Fibroblast of lung (primary cell): ENCODE data around the gene STRADB. TPM values are rescaled to one million over a fixed set of nuclear protein-coding genes. Genes with fewer than 3 reads are reported as not detected.
"Not testable (repeated sequence)": the region's sequence is repeated elsewhere in the genome, so short reads cannot be mapped to it uniquely, and the experiment has no call there.

Experiments
- DNase-seq, 2 donors: peaks; one replicate each; pipeline versions ENCODE4 v3.0.0 to v3.0.0-alpha.2; 2010; ENCODE audit warnings: low read depth in 2 of 2
- H2AFZ ChIP-seq: 2 replicates; pipeline ENCODE4 v1.5.1; 2012; ENCODE audit warnings: low read length, control low read depth, inconsistent platforms
- H3K27ac ChIP-seq: 2 replicates; pipeline ENCODE4 v1.5.1; 2011; ENCODE audit warnings: low read length, control low read depth; ENCODE audit not compliant: insufficient read depth
- H3K27me3 ChIP-seq: 2 replicates; pipeline ENCODE4 v1.5.1; 2011; ENCODE audit warnings: mild to moderate bottlenecking, low read length; ENCODE audit not compliant: control insufficient read depth, insufficient read depth
- H3K36me3 ChIP-seq: 2 replicates; pipeline ENCODE4 v1.5.1; 2011; ENCODE audit warnings: low read length; ENCODE audit not compliant: control insufficient read depth, insufficient read depth
- H3K4me1 ChIP-seq: 2 replicates; pipeline ENCODE4 v1.5.1; 2011; ENCODE audit warnings: low read length; ENCODE audit not compliant: control insufficient read depth, insufficient read depth; ENCODE audit errors: extremely low read depth
- H3K4me2 ChIP-seq: 2 replicates; pipeline ENCODE4 v1.5.1; 2011; ENCODE audit warnings: low read length, control low read depth; ENCODE audit not compliant: insufficient read depth; ENCODE audit errors: extremely low read depth
- H3K4me3 ChIP-seq, 4 experiments: fragments of 200-600 bp in 1 of 4; sonication (generic) in 1 of 4; replicated peaks in 1 of 4; 2 replicates each; pipeline ENCODE4 v1.5.1; 2011 to 2016; ENCODE audit warnings: low read length in 4 of 4, low read depth in 3 of 4, mild to moderate bottlenecking in 3 of 4, control low read depth in 2 of 4, inconsistent platforms in 1 of 4, mixed read lengths in 1 of 4; ENCODE audit not compliant: insufficient read depth in 1 of 4; ENCODE audit errors: control extremely low read depth in 1 of 4
- H3K79me2 ChIP-seq: 2 replicates; pipeline ENCODE4 v1.5.1; 2012; ENCODE audit warnings: mild to moderate bottlenecking, low read length, inconsistent platforms; ENCODE audit not compliant: control insufficient read depth, insufficient read depth
- H3K9ac ChIP-seq: 2 replicates; pipeline ENCODE4 v1.5.1; 2011; ENCODE audit warnings: mild to moderate bottlenecking, low read length, control low read depth; ENCODE audit not compliant: insufficient read depth
- H3K9me3 ChIP-seq: 2 replicates; pipeline ENCODE4 v1.5.1; 2012; ENCODE audit warnings: low read depth, low read length; ENCODE audit not compliant: control insufficient read depth, insufficient read depth
- H4K20me1 ChIP-seq: 2 replicates; pipeline ENCODE4 v1.5.1; 2011; ENCODE audit warnings: low read length; ENCODE audit not compliant: control insufficient read depth, insufficient read depth; ENCODE audit errors: extremely low read depth
- EZH2 ChIP-seq: IDR thresholded peaks from 2 replicates; pipeline ENCODE4 v1.5.1; 2012; ENCODE audit warnings: low read length, control low read depth, mild to moderate bottlenecking; ENCODE audit errors: missing control alignments
- polyA plus RNA-seq, 2 donors: library from polyadenylated mRNA; depleted of rRNA in 1 of 2; stranded (reverse) in 1 of 2; unstranded in 1 of 2; fragments of >200 nt; gene quantifications; 2 replicates each; pipeline ENCODE4 v1.2.1, GENCODE V29; 2011 to 2012; ENCODE audit warnings: missing spikeins in 1 of 2
- total RNA-seq: library from RNA; depleted of rRNA; stranded (reverse); fragments of >200 nt; gene quantifications from 2 replicates; pipeline ENCODE4 v1.2.1, GENCODE V29; 2014
- TF ChIP-seq, protein P1 (sequence below), 2 donors: IDR thresholded peaks in 1 of 2; conservative IDR thresholded peaks in 1 of 2; 1 replicate in 1 of 2; 2 replicates in 1 of 2; pipeline ENCODE4 v1.5.1; 2011 to 2012; ENCODE audit warnings: low read length in 2 of 2, control low read depth in 1 of 2, inconsistent platforms in 1 of 2, low read depth in 1 of 2, mild to moderate bottlenecking in 1 of 2

The STRADB gene
- total and polyA plus RNA-seq, 2 donors (not counting 1 experiment from before 2014, with no cell fraction given) = 27.4 to 84.7 TPM

GRCh38 chr2:201430322-201430721 lies 21.2 kb upstream of the STRADB start:
- not testable (repeated sequence) for DNase-seq, H3K9me3 ChIP-seq, H3K27ac ChIP-seq, H2AFZ ChIP-seq, H3K4me3 ChIP-seq, H3K9ac ChIP-seq, H3K4me1 ChIP-seq, H3K27me3 ChIP-seq, H4K20me1 ChIP-seq, H3K4me2 ChIP-seq, H3K36me3 ChIP-seq
- peaks cover 29% of the 10 kb centered on the region for H3K79me2 ChIP-seq

GRCh38 chr2:201430839-201431238 lies 20.7 kb upstream of the STRADB start:
- no peak for TF ChIP-seq EZH2
- TF ChIP-seq, protein P1, sequence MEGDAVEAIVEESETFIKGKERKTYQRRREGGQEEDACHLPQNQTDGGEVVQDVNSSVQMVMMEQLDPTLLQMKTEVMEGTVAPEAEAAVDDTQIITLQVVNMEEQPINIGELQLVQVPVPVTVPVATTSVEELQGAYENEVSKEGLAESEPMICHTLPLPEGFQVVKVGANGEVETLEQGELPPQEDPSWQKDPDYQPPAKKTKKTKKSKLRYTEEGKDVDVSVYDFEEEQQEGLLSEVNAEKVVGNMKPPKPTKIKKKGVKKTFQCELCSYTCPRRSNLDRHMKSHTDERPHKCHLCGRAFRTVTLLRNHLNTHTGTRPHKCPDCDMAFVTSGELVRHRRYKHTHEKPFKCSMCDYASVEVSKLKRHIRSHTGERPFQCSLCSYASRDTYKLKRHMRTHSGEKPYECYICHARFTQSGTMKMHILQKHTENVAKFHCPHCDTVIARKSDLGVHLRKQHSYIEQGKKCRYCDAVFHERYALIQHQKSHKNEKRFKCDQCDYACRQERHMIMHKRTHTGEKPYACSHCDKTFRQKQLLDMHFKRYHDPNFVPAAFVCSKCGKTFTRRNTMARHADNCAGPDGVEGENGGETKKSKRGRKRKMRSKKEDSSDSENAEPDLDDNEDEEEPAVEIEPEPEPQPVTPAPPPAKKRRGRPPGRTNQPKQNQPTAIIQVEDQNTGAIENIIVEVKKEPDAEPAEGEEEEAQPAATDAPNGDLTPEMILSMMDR (conservative IDR thresholded peaks at IDR 0.05 in 1 of 2, IDR thresholded peaks at IDR 0.05 in 1 of 2; ENCODE audit: low read depth in 1 of 2, low read length in 2 of 2) = no peak
- H3K27me3 ChIP-seq = no peaks in the 10 kb centered on the region
- H3K9me3 ChIP-seq = no peaks in the 10 kb centered on the region
- H3K9ac ChIP-seq = no peak overlapping the region
- H2AFZ ChIP-seq = no peak overlapping the region
- H3K79me2 ChIP-seq = peaks cover 31% of the 10 kb centered on the region
- H3K4me2 ChIP-seq = no peak overlapping the region
- no peaks in the 10 kb centered on the region for H3K36me3 ChIP-seq
- peaks cover 10% of the 10 kb centered on the region for H3K4me1 ChIP-seq
- DNase-seq = no peak
- no peaks in the 10 kb centered on the region for H4K20me1 ChIP-seq
- H3K27ac ChIP-seq = no peak overlapping the region
- H3K4me3 ChIP-seq = no peak overlapping the region

- no peaks in the 10 kb centered on the region for H3K36me3 ChIP-seq
Measured at GRCh38 chr2:201432038-201432620, 19.4 kb upstream of the STRADB start.

More at GRCh38 chr2:201432038-201432620, 19.4 kb upstream of the STRADB start:
- H4K20me1 ChIP-seq = no peaks in the 10 kb centered on the region
- H3K9me3 ChIP-seq = no peaks in the 10 kb centered on the region
- peaks cover 10% of the 10 kb centered on the region for H3K4me1 ChIP-seq
- DNase-seq = peak; percentile 22 to 81
- H3K4me2 ChIP-seq = peak overlapping the region; percentile 17
- TF ChIP-seq EZH2 = no peak
- TF ChIP-seq, protein P1 (conservative IDR thresholded peaks at IDR 0.05 in 1 of 2, IDR thresholded peaks at IDR 0.05 in 1 of 2; ENCODE audit: low read depth in 1 of 2, low read length in 2 of 2) = no peak
- H2AFZ ChIP-seq = no peak overlapping the region
- H3K4me3 ChIP-seq = no peak overlapping the region
- no peak overlapping the region for H3K9ac ChIP-seq
- H3K27me3 ChIP-seq = no peaks in the 10 kb centered on the region
- H3K27ac ChIP-seq = peak overlapping the region; percentile 8
- H3K79me2 ChIP-seq = peaks cover 32% of the 10 kb centered on the region
